Activated effector memory CD4-positive, alpha-beta T cell treated with Interleukin-2 at 50 U/mL for 16 hours (primary cell): ENCODE results near the gene EEF1G.
"Not testable (repeated sequence)": the region's sequence is repeated elsewhere in the genome, so short reads cannot be mapped to it uniquely, and the experiment has no call there.

Source experiments
- DNase-seq: peaks from one replicate; pipeline ENCODE4 v3.0.0-alpha.2; 2020

The EEF1G gene

GRCh38 chr11:62573592-62574362, at the start of gene EEF1G:
EEF1G (minus strand) TSS chr11:62573891; CDS start chr11:62573842, 49 bp downstream.
- DNase-seq: peak; percentile 98

- no peak for DNase-seq
Observed at GRCh38 chr11:62622476-62623089, 48.9 kb upstream of the EEF1G start.

GRCh38 chr11:62621567-62622470, 48.1 kb upstream of the EEF1G start, which contains the start of gene B3GAT3:
B3GAT3 (minus strand) TSS chr11:62621986; CDS start chr11:62621947, 39 bp downstream.
- DNase-seq: peak; percentile 94

GRCh38 chr11:62621027-62621566, 47.4 kb upstream of the EEF1G start:
- DNase-seq: no peak

GRCh38 chr11:62616957-62617356, 43.3 kb upstream of the EEF1G start:
- not testable (repeated sequence) for DNase-seq

GRCh38 chr11:62615521-62615920, 41.8 kb upstream of the EEF1G start:
- DNase-seq: no peak

- DNase-seq: no peak
Observed at GRCh38 chr11:62614275-62614674, 40.6 kb upstream of the EEF1G start.

- DNase-seq: no peak
Observed at GRCh38 chr11:62613291-62613778, 39.6 kb upstream of the EEF1G start.

- peak; percentile 87 for DNase-seq
Observed at GRCh38 chr11:62612366-62613290, 38.9 kb upstream of the EEF1G start, which contains the start of the genes EML3 and ROM1. EML3 (minus strand) TSS chr11:62612775; CDS start chr11:62612457, 318 bp downstream. ROM1 (plus strand) TSS chr11:62613257; CDS start chr11:62613282, 25 bp downstream.

GRCh38 chr11:62611705-62612365, 38.1 kb upstream of the EEF1G start:
- DNase-seq: no peak

GRCh38 chr11:62610814-62611704, 37.4 kb upstream of the EEF1G start:
- DNase-seq: no peak

GRCh38 chr11:62610403-62610802, 36.7 kb upstream of the EEF1G start:
- DNase-seq: no peak

GRCh38 chr11:62608776-62609175, 35.1 kb upstream of the EEF1G start:
- DNase-seq: no peak

GRCh38 chr11:62607714-62608113, 34.0 kb upstream of the EEF1G start:
- no peak for DNase-seq

GRCh38 chr11:62605902-62606301, 32.2 kb upstream of the EEF1G start:
- DNase-seq: no peak

- no peak for DNase-seq
Observed at GRCh38 chr11:62605467-62605866, 31.8 kb upstream of the EEF1G start.

GRCh38 chr11:62604460-62605120, 30.9 kb upstream of the EEF1G start:
- DNase-seq: no peak

- no peak for DNase-seq
Observed at GRCh38 chr11:62603776-62604299, 30.1 kb upstream of the EEF1G start.

GRCh38 chr11:62603072-62603408, 29.3 kb upstream of the EEF1G start:
- no peak for DNase-seq
